Endothelial cell of umbilical vein (primary cell): ENCODE results near the gene USH2A. TPM values are rescaled to one million over a fixed set of nuclear protein-coding genes. Genes with fewer than 3 reads are reported as not detected.

Experiments used
- BruUV-seq: library from RNA; stranded (reverse); fragments of 400-500 nt; replicated peaks from 2 replicates; lab custom pipeline; 2021; lab: Mats Ljungman, UMichigan
- CTCF ChIA-PET: fragments of 300-600, 350-600 bp; sonication (Branson Sonifier 250); formaldehyde crosslinking; loops from one replicate; lab custom pipeline; 2021; ENCODE audit warnings: antibody characterized with exemption, inconsistent platforms; lab: Charles Lee
- POLR2A ChIA-PET: fragments of 300-600, 350-600 bp; sonication (Branson Sonifier 250); formaldehyde crosslinking; loops from one replicate; lab custom pipeline; 2021; ENCODE audit warnings: antibody characterized with exemption, inconsistent platforms; lab: Charles Lee
- DNase-seq: peaks from one replicate; pipeline ENCODE4 v3.0.0-alpha.2; 2011; ENCODE audit warnings: low read depth, low spot score
- FAIRE-seq: peaks from 2 replicates; lab custom pipeline; 2011; peaks lifted over from hg19 to GRCh38; lab: Jason Lieb, UNC
- H2AFZ ChIP-seq: 2 replicates; pipeline ENCODE4 v1.6.0; 2012; ENCODE audit warnings: low read depth, low read length, control low read depth, inconsistent platforms
- H3K27ac ChIP-seq: 2 replicates; pipeline ENCODE4 v1.5.1; 2011; ENCODE audit warnings: low read depth, mild to moderate bottlenecking, control low read depth, low read length, moderate library complexity; ENCODE audit not compliant: insufficient read depth
- H3K27me3 ChIP-seq, 2 experiments: 2 replicates each; pipeline versions ENCODE4 v1.6.0 to v1.6.1; 2011; ENCODE audit warnings: low read length in 2 of 2, mixed read lengths in 1 of 2; ENCODE audit not compliant: control insufficient read depth in 2 of 2, insufficient read depth in 2 of 2
- H3K36me3 ChIP-seq, 2 experiments: 2 replicates in 1 of 2; 3 replicates in 1 of 2; pipeline ENCODE4 v1.5.1; 2011; ENCODE audit warnings: low read length in 2 of 2, mild to moderate bottlenecking in 1 of 2, moderate library complexity in 1 of 2; ENCODE audit not compliant: control insufficient read depth in 2 of 2, insufficient read depth in 2 of 2; ENCODE audit errors: extremely low read depth in 1 of 2
- H3K4me1 ChIP-seq: 3 replicates; pipeline ENCODE4 v1.5.1; 2011; ENCODE audit warnings: mild to moderate bottlenecking, low read length; ENCODE audit not compliant: control insufficient read depth, insufficient read depth; ENCODE audit errors: extremely low read depth
- H3K4me2 ChIP-seq: 2 replicates; pipeline ENCODE4 v1.6.1; 2011; ENCODE audit warnings: low read length, control low read depth, mixed read lengths; ENCODE audit not compliant: insufficient read depth
- H3K4me3 ChIP-seq, 3 experiments: fragments of 200-600 bp in 1 of 3; sonication (generic), shearing (Covaris generic) in 1 of 3; replicated peaks in 1 of 3; 2 replicates each; pipeline ENCODE4 v1.5.1; 2011 to 2016; ENCODE audit warnings: control low read depth in 3 of 3, low read length in 3 of 3, mild to moderate bottlenecking in 2 of 3, inconsistent platforms in 1 of 3, low read depth in 1 of 3, moderate library complexity in 1 of 3; ENCODE audit not compliant: insufficient read depth in 1 of 3
- H3K79me2 ChIP-seq: 2 replicates; pipeline ENCODE4 v1.6.0; 2012; ENCODE audit warnings: low read length, inconsistent platforms; ENCODE audit not compliant: control insufficient read depth, insufficient read depth
- H3K9ac ChIP-seq: replicated peaks from 2 replicates; pipeline ENCODE3; 2011; ENCODE audit warnings: low read length, control low read depth; ENCODE audit not compliant: insufficient read depth; ENCODE audit errors: extremely low read depth
- H3K9me1 ChIP-seq: replicated peaks from 3 replicates; pipeline ENCODE4 v1.6.0; 2011; ENCODE audit warnings: mild to moderate bottlenecking, low read length; ENCODE audit not compliant: control insufficient read depth, insufficient read depth; ENCODE audit errors: extremely low read depth
- H3K9me3 ChIP-seq: replicated peaks from 2 replicates; pipeline ENCODE4 v1.5.1; 2012; ENCODE audit warnings: low read length, inconsistent platforms; ENCODE audit not compliant: control insufficient read depth, insufficient read depth
- H4K20me1 ChIP-seq: replicated peaks from 2 replicates; pipeline ENCODE3; 2011; ENCODE audit warnings: mild to moderate bottlenecking, low read length; ENCODE audit not compliant: control insufficient read depth, insufficient read depth; ENCODE audit errors: extremely low read depth
- EZH2 ChIP-seq: IDR thresholded peaks from 2 replicates; pipeline ENCODE4 v1.6.1; 2012; ENCODE audit warnings: borderline replicate concordance, low read depth, mild to moderate bottlenecking, moderate library complexity, low read length, inconsistent platforms; ENCODE audit not compliant: severe bottlenecking
- FOS ChIP-seq: IDR thresholded peaks from 2 replicates; pipeline ENCODE4 v1.6.1; 2011; ENCODE audit warnings: mild to moderate bottlenecking, low read length, moderate library complexity, borderline replicate concordance; ENCODE audit not compliant: insufficient read depth
- GATA2 ChIP-seq: IDR thresholded peaks from 2 replicates; pipeline ENCODE4 v1.7.0; 2011; ENCODE audit warnings: low read depth, mild to moderate bottlenecking, moderate library complexity, mixed read lengths, low read length; ENCODE audit not compliant: insufficient read length, insufficient read depth
- JUN ChIP-seq: IDR thresholded peaks from 2 replicates; pipeline ENCODE4 v1.6.1; 2011; ENCODE audit warnings: borderline replicate concordance, low read depth; ENCODE audit not compliant: insufficient read length, insufficient read depth
- MYC ChIP-seq: IDR thresholded peaks from one replicate; pipeline ENCODE4 v1.6.1; 2011; ENCODE audit warnings: mild to moderate bottlenecking, low read depth, low read length
- POLR2A ChIP-seq: IDR thresholded peaks from 2 replicates; pipeline ENCODE4 v1.6.1; 2012; ENCODE audit warnings: low read depth, mild to moderate bottlenecking, control low read depth, low read length
- POLR2AphosphoS5 ChIP-seq: IDR thresholded peaks from 2 replicates; pipeline ENCODE4 v1.6.1; 2012; ENCODE audit warnings: low read depth, mild to moderate bottlenecking, control low read depth, low read length, moderate library complexity; ENCODE audit not compliant: insufficient read depth
- dilution Hi-C: fragments of 300-500 bp; cut with MboI; formaldehyde crosslinking; loops from one replicate; pipeline ENCODE4 v1.15.0; 2019; ENCODE audit warnings: low sequenced_read_pairs; ENCODE audit not compliant: extremely low pct_ligation_motif_present
- intact Hi-C: fragments of 100-400 bp; cut with micrococcal nuclease; formaldehyde crosslinking; loops from one replicate; pipeline ENCODE4 v1.10.0; 2022
- polyA plus RNA-seq, 4 experiments: library from polyadenylated mRNA; depleted of rRNA in 3 of 4; stranded (reverse) in 3 of 4; unstranded in 1 of 4; fragments of >200 nt; gene quantifications; 2 replicates each; pipeline versions ENCODE4 v1.2.1 to v1.2.3, GENCODE V29; 2011 to 2012; ENCODE audit warnings: missing spikeins in 1 of 4
- total RNA-seq: library from RNA; stranded (reverse); gene quantifications from 2 replicates; pipeline ENCODE4 v1.2.3, GENCODE V29; 2021
- TF ChIP-seq, protein P1 (sequence below), 2 donors: IDR thresholded peaks; 1 replicate in 1 of 2; 2 replicates in 1 of 2; pipeline ENCODE4 v1.5.1; 2011; ENCODE audit warnings: low read length in 2 of 2, mild to moderate bottlenecking in 2 of 2, moderate library complexity in 2 of 2, control low read depth in 1 of 2, inconsistent platforms in 1 of 2, low read depth in 1 of 2; ENCODE audit not compliant: insufficient read depth in 1 of 2; ENCODE audit errors: extremely low read depth in 1 of 2
- TF ChIP-seq, protein P2 (sequence below): IDR thresholded peaks from 2 replicates; pipeline ENCODE4 v1.6.1; 2011; ENCODE audit not compliant: insufficient read depth, insufficient read length

The USH2A gene
- total and polyA plus RNA-seq, 2 donors (not counting 3 experiments of a cell fraction or from before 2014, with no cell fraction given), result not detected

DNA sequence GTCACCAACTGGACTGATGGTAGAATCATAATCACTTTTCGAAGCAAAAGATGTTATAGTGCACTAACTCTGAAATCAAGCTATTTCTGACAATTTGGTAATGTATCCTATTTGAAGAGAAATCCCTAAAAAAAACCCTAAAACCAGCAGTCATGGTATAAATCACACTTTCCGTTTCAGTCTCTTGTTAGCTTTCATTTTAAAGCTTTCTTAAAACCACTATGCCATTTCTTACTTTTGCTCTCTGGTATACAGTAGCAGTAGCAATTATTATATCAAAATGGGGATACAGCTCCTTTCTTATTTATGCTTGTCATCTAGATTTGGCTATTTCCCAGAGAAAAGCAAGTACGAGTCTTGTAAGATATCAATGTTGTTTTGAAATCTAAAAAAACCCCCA, 532.8 kb downstream of the USH2A start:
- Histone ChIP-seq H4K20me1 (no peaks in the 10 kb centered on the region), H3K27ac (no peak overlapping the region), H2AFZ (no peak overlapping the region), H3K9me3 (peaks cover 4% of the 10 kb centered on the region), H3K4me3 (no peak overlapping the region), H3K27me3 (no peaks in the 10 kb centered on the region), H3K36me3 (no peaks in the 10 kb centered on the region), H3K79me2 (no peaks in the 10 kb centered on the region), H3K9ac (no peak overlapping the region), H3K9me1 (no peaks in the 10 kb centered on the region), H3K4me1 (no peaks in the 10 kb centered on the region), H3K4me2 (no peak overlapping the region)
- FAIRE-seq (no peak), DNase-seq (no peak)
- ChIA-PET POLR2A (no interaction called here), CTCF (no interaction called here)
- intact Hi-C loops, result no loop called here
- BruUV-seq, result no TSS peak
- TF ChIP-seq, protein P1, sequence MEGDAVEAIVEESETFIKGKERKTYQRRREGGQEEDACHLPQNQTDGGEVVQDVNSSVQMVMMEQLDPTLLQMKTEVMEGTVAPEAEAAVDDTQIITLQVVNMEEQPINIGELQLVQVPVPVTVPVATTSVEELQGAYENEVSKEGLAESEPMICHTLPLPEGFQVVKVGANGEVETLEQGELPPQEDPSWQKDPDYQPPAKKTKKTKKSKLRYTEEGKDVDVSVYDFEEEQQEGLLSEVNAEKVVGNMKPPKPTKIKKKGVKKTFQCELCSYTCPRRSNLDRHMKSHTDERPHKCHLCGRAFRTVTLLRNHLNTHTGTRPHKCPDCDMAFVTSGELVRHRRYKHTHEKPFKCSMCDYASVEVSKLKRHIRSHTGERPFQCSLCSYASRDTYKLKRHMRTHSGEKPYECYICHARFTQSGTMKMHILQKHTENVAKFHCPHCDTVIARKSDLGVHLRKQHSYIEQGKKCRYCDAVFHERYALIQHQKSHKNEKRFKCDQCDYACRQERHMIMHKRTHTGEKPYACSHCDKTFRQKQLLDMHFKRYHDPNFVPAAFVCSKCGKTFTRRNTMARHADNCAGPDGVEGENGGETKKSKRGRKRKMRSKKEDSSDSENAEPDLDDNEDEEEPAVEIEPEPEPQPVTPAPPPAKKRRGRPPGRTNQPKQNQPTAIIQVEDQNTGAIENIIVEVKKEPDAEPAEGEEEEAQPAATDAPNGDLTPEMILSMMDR (IDR thresholded peaks at IDR 0.05; ENCODE audit: extremely low read depth in 1 of 2, insufficient read depth in 1 of 2, low read depth in 1 of 2, low read length in 2 of 2), result no peak
- TF ChIP-seq MYC (no peak), GATA2 (no peak), FOS (no peak), POLR2A (no peak), EZH2 (no peak), JUN (no peak), POLR2AphosphoS5 (no peak)
- TF ChIP-seq, protein P2, sequence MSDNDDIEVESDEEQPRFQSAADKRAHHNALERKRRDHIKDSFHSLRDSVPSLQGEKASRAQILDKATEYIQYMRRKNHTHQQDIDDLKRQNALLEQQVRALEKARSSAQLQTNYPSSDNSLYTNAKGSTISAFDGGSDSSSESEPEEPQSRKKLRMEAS, result no peak
- dilution Hi-C loops, result no loop called here
